Esophagus squamous epithelium (tissue), 5 donors: ENCODE data around the gene GSPT1. TPM values are rescaled to one million over a fixed set of nuclear protein-coding genes. Genes with fewer than 3 reads are reported as not detected.

Source experiments
- DNase-seq: peaks from one replicate; lab custom pipeline; 2025; lab: John Stamatoyannopoulos, UW
- H3K27ac ChIP-seq, 4 donors: fragments of 200-600 bp; sonication (generic); one replicate each; pipeline ENCODE4 v1.5.1; 2016 to 2019; ENCODE audit warnings: mild to moderate bottlenecking in 1 of 4
- H3K27me3 ChIP-seq, 4 donors: fragments of 200-600 bp; sonication (generic); 1 replicate in 3 of 4; 2 replicates in 1 of 4; pipeline versions ENCODE4 v1.5.1 to v1.6.0; 2017 to 2021; ENCODE audit warnings: antibody characterized with exemption in 1 of 4
- H3K36me3 ChIP-seq, 3 donors: fragments of 200-600 bp; sonication (generic); one replicate each; pipeline ENCODE4 v1.5.1; 2016 to 2019
- H3K4me1 ChIP-seq, 3 donors: fragments of 200-600 bp; sonication (generic); one replicate each; pipeline ENCODE4 v1.5.1; 2017 to 2019
- H3K4me3 ChIP-seq, 4 donors: fragments of 200-600 bp; sonication (generic); 1 replicate in 3 of 4; 2 replicates in 1 of 4; pipeline ENCODE4 v1.5.1; 2016 to 2019; ENCODE audit warnings: mild to moderate bottlenecking in 2 of 4, moderate library complexity in 1 of 4
- H3K9me3 ChIP-seq, 3 donors: fragments of 200-600 bp; sonication (generic); one replicate each; pipeline ENCODE4 v1.5.1; 2016 to 2019
- POLR2A ChIP-seq, 4 donors: fragments of 450-650 bp; IDR thresholded peaks; one replicate each; pipeline ENCODE4 v1.6.1; 2017; ENCODE audit warnings: antibody characterized with exemption in 4 of 4, mild to moderate bottlenecking in 4 of 4, moderate library complexity in 3 of 4
- whole genome bisulfite sequencing, 2 donors: methylation state at CpG; one replicate each; pipeline ENCODE4 v1.1.5; 2018; 5-methylcytosine and 5-hydroxymethylcytosine counted together
- intact Hi-C: fragments of 100-400 bp; cut with DNase I; formaldehyde crosslinking; loops from one replicate; pipeline ENCODE4 v1.15.0; 2022
- total RNA-seq, 4 donors: library from RNA; depleted of rRNA; stranded (reverse); fragments of >200 nt; gene quantifications; one replicate each; pipeline ENCODE4 v1.1.0, GENCODE V29; 2016
- TF ChIP-seq, protein P1 (sequence below), 6 experiments: fragments of 450-650 bp in 4 of 6; fragments of 200-600 bp in 2 of 6; sonication (generic) in 2 of 6; IDR thresholded peaks; one replicate each; pipeline ENCODE4 v1.5.1; 2016 to 2019; ENCODE audit warnings: antibody characterized with exemption in 6 of 6, mild to moderate bottlenecking in 4 of 6, moderate library complexity in 4 of 6
- donor health status: DM: yes; HTN: yes; CAD: no.

Gene GSPT1
- total RNA-seq, 4 donors from 2014 or later: 55.5 to 99.0 (median 78.2) TPM

DNA sequence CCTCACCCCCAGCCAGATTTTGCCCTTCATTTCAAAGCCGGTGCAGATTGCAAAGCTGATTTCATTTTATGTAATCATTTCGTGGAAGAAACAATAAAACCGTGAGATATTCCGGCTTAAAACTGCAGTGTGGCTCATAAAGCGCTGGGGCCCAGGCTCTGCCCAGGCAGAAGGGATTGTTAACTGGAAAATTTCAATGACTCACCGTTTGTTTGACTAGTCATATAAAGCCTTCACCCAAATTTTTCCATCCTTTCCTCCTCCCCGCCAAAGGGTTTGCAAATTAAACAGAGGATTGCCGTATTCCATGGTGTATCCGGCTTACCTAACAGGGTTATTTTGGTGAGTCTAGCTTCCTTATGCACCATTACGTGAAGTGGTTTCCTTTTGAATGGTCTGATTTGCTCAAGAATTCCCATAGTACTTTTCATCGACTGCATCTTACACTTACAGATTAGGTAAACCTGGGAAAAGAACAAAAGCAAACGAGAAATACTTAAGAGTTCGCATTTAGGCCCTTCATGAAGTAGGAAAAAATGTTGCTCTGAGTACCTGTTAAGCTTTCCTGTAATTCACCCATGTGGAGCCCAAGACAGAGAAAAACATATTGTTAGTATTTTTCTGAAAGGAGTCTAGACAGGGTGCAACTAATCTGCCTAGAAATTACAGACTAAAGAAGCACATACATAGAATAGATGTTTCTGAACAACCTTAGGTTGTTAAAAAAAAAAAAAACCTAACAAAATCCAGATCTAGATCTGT lies 949 bp upstream of the GSPT1 start:
- TF ChIP-seq, protein P1, sequence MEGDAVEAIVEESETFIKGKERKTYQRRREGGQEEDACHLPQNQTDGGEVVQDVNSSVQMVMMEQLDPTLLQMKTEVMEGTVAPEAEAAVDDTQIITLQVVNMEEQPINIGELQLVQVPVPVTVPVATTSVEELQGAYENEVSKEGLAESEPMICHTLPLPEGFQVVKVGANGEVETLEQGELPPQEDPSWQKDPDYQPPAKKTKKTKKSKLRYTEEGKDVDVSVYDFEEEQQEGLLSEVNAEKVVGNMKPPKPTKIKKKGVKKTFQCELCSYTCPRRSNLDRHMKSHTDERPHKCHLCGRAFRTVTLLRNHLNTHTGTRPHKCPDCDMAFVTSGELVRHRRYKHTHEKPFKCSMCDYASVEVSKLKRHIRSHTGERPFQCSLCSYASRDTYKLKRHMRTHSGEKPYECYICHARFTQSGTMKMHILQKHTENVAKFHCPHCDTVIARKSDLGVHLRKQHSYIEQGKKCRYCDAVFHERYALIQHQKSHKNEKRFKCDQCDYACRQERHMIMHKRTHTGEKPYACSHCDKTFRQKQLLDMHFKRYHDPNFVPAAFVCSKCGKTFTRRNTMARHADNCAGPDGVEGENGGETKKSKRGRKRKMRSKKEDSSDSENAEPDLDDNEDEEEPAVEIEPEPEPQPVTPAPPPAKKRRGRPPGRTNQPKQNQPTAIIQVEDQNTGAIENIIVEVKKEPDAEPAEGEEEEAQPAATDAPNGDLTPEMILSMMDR (IDR thresholded peaks at IDR 0.05): no peak
- TF ChIP-seq POLR2A (IDR thresholded peaks at IDR 0.05): no peak
- no peaks in the 10 kb centered on the region for H3K36me3 ChIP-seq
- peak overlapping the region; percentile 66 to 97 (median 90) for H3K4me3 ChIP-seq
- intact Hi-C loops: no loop called here
- no peaks in the 10 kb centered on the region for H3K27me3 ChIP-seq
- peaks cover 9 to 44% (median 25%) of the 10 kb centered on the region in 3 donors for H3K4me1 ChIP-seq
- peak overlapping the region; percentile 96 to 99 (median 97) for H3K27ac ChIP-seq
- 19 to 26% methylated on average over 13 of the region's 13 CpGs for WGBS, 2 donors
- no peaks in the 10 kb centered on the region for H3K9me3 ChIP-seq
- DNase-seq: no peak

DNA sequence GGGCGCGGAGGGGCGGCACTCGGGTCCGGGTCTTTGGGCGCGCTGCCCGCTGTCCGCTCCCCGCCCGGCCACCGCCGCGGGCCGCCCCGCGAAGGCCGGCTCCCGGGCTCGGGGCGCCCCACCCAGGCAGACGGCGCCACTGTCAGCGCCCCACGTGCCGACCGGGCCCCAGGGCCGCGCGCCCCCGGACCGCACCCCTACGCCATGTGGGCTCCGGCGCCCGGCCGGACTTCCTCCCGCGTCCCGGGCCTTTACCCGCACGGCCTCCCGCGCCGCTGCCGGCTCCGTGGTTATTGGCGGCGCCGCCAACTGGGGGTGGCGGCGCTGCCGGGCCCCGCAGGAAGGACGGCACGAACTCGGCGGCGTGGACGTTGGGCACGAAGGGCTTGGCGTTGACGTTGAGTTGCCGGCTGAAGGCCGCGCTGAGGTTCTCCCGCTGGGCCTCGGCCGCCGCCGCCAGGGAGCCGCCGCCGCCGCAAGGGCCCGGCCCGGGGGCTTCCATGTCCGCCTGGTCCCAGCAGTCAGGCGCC lies 577 bp downstream of the GSPT1 start:
- DNase-seq: no peak
- TF ChIP-seq, protein P1 (IDR thresholded peaks at IDR 0.05): no peak
- no peak for TF ChIP-seq POLR2A (IDR thresholded peaks at IDR 0.05)
- Histone ChIP-seq H3K4me3 (peak overlapping the region; percentile 66 to 97 (median 90)), H3K4me1 (peaks cover 9 to 59% (median 38%) of the 10 kb centered on the region in 3 donors), H3K27me3 (no peaks in the 10 kb centered on the region), H3K36me3 (no peaks in the 10 kb centered on the region), H3K27ac (peak overlapping the region; percentile 96 to 99 (median 97)), H3K9me3 (no peaks in the 10 kb centered on the region)
- intact Hi-C loops: no loop called here
- WGBS, 2 donors: 0% methylated on average over 8 of the region's 79 CpGs; no CpG with 5 or more reads in 1 of the 2 donors

DNA sequence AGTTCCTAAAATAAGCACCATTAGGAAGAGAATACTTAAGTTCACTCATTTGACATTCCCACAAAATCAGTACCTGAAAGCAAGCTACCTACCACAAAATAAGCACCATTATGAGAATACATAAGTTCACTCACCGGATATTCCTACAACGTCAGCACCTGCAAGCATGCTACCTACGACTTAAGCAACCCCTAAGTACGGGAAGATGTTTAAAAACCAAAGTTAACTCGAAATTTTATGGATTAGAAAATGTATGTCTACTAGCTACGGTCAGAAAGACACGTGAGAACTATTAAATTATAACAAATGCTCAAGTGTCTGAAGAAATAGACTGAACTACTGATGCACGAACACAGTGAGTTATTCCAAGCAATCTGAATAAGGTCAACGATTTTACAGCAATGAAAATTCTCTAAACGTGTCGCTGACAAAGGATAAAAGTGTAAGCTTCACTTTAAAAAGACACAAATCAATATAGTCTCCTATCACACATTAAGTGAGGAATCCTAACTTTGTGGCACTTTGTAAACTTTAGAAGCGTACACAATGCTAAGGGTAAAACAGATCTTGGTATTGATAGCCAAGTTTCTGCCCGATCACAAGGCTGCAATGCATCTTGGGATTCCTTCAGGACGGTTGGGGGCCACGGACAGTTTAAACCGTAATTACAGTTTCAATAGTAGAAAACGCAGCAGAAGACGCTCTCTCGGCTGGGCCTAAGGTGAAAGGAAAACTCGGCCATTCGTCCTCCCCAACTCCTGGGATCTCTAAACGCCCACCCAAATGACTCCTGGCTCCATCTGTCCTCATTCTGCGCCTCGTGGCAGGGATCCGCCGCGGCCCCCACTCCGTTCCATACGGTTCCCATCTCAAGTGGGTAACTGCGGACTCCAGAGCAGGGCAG lies 1.3 kb downstream of the GSPT1 start:
- intact Hi-C loops: no loop called here
- no peaks in the 10 kb centered on the region for H3K36me3 ChIP-seq

DNA sequence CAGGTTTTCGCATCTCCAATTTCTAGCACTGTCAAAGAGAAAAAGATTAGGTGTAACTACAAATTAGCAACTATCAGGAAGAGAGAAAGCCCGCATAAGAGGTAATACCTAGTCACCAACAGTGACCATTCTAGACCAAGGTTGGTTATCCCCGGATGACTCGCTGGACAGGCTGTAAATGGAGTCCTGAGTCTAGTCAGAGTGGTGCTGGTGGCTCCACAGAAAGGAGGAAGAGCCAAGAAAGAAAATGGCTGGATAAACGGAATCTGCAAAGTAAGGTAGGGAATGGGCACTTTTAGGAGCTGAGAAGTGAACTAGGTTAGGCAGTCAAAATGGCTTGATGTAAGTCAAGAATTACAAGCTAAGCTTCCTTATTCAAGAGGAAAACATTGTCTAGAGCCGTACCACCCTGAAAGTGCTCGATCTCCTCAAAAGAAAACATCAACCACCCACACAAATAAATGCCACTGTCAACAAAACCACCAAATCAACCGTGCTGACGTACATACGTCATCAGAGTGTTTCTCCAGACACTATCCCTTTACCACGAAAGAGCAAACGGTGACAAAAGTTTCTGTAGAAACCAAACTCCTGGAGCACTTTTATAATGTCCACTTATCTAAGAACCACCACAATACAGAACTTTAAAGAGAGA lies 2.2 kb downstream of the GSPT1 start:
- no peaks in the 10 kb centered on the region for H3K9me3 ChIP-seq
- no peaks in the 10 kb centered on the region for H3K27me3 ChIP-seq
- no peaks in the 10 kb centered on the region for H3K36me3 ChIP-seq
- intact Hi-C loops: no loop called here
- H3K4me3 ChIP-seq: peak overlapping the region; percentile 66 to 97 (median 90)
- peak overlapping the region; percentile 96 to 99 (median 97) for H3K27ac ChIP-seq
- no peak for DNase-seq
- H3K4me1 ChIP-seq: peaks cover 9 to 73% (median 42%) of the 10 kb centered on the region in 3 donors
- WGBS, 2 donors: 27 to 37% methylated on average over 12 of the region's 12 CpGs
- TF ChIP-seq, protein P1 (IDR thresholded peaks at IDR 0.05): no peak
- TF ChIP-seq POLR2A (IDR thresholded peaks at IDR 0.05): no peak

More for the DNA sequence above, 1.3 kb downstream of the GSPT1 start:
- TF ChIP-seq POLR2A (IDR thresholded peaks at IDR 0.05): no peak
- TF ChIP-seq, protein P1 (IDR thresholded peaks at IDR 0.05): no peak
- DNase-seq: no peak
- WGBS, 2 donors: 1 to 3% methylated on average over 29 to 30 of the region's 30 CpGs
- no peaks in the 10 kb centered on the region for H3K9me3 ChIP-seq
- H3K4me1 ChIP-seq: peaks cover 9 to 66% (median 42%) of the 10 kb centered on the region in 3 donors
- peak overlapping the region; percentile 96 to 99 (median 97) for H3K27ac ChIP-seq
- no peaks in the 10 kb centered on the region for H3K27me3 ChIP-seq
- H3K4me3 ChIP-seq: peak overlapping the region; percentile 66 to 97 (median 90)
